GM08714 (cell line): Measurements from ENCODE around the gene PRKACB.

Source experiments
- H3K4me3 ChIP-seq: fragments of 200-500 bp; sonication (Bioruptor generic); 2 replicates; pipeline ENCODE4 v1.5.1; 2014; ENCODE audit warnings: mild to moderate bottlenecking, low read length, inconsistent platforms
- ZNF274 ChIP-seq: IDR thresholded peaks from 2 replicates; pipeline ENCODE4 v1.6.1; 2012; ENCODE audit warnings: mild to moderate bottlenecking, low read depth, low read length

Gene PRKACB

GRCh38 chr1:84168783-84169182 is 24.7 kb downstream of the PRKACB start:
- no peak for TF ChIP-seq ZNF274
- H3K4me3 ChIP-seq: no peak overlapping the region

- no peak for TF ChIP-seq ZNF274
- no peak overlapping the region for H3K4me3 ChIP-seq
These were observed 26.1 kb downstream of the PRKACB start for GRCh38 chr1:84170171-84170570.

- no peak overlapping the region for H3K4me3 ChIP-seq
- TF ChIP-seq ZNF274: no peak
These were observed 27.4 kb downstream of the PRKACB start for GRCh38 chr1:84171481-84171880.

GRCh38 chr1:84174051-84174556 is 30.0 kb downstream of the PRKACB start:
- no peak overlapping the region for H3K4me3 ChIP-seq
- TF ChIP-seq ZNF274: no peak

- TF ChIP-seq ZNF274: no peak
- no peak overlapping the region for H3K4me3 ChIP-seq
These were observed 37.4 kb downstream of the PRKACB start for GRCh38 chr1:84181350-84182005.

- no peak for TF ChIP-seq ZNF274
- no peak overlapping the region for H3K4me3 ChIP-seq
These were observed 46.4 kb downstream of the PRKACB start for GRCh38 chr1:84190455-84190854.

- H3K4me3 ChIP-seq: no peak overlapping the region
- no peak for TF ChIP-seq ZNF274
These were observed 48.6 kb downstream of the PRKACB start for GRCh38 chr1:84192681-84193080.

- H3K4me3 ChIP-seq: no peak overlapping the region
- TF ChIP-seq ZNF274: no peak
These were observed 54.8 kb downstream of the PRKACB start for GRCh38 chr1:84198832-84199231.

GRCh38 chr1:84199257-84199656 is 55.2 kb downstream of the PRKACB start:
- TF ChIP-seq ZNF274: no peak

GRCh38 chr1:84202126-84202525 is 58.1 kb downstream of the PRKACB start:
- H3K4me3 ChIP-seq: no peak overlapping the region
- no peak for TF ChIP-seq ZNF274

More at GRCh38 chr1:84199257-84199656, 55.2 kb downstream of the PRKACB start:
- no peak overlapping the region for H3K4me3 ChIP-seq

GRCh38 chr1:84206375-84206774 is 62.3 kb downstream of the PRKACB start:
- H3K4me3 ChIP-seq: no peak overlapping the region
- no peak for TF ChIP-seq ZNF274

- H3K4me3 ChIP-seq: no peak overlapping the region
- no peak for TF ChIP-seq ZNF274
These were observed 64.9 kb downstream of the PRKACB start for GRCh38 chr1:84208935-84209334.

- no peak overlapping the region for H3K4me3 ChIP-seq
- TF ChIP-seq ZNF274: no peak
These were observed 70.3 kb downstream of the PRKACB start for GRCh38 chr1:84214115-84214956.

- H3K4me3 ChIP-seq: no peak overlapping the region
- no peak for TF ChIP-seq ZNF274
These were observed 73.2 kb downstream of the PRKACB start for GRCh38 chr1:84217239-84217638.
